RWPE1 (cell line): Measurements from ENCODE around the gene GSK3B.
A peak's percentile ranks its signal among the peaks of the same experiment; 100 is the strongest.

Experiments
- CTCF ChIA-PET: fragments of 350-600 bp; sonication (Branson Sonifier 250); formaldehyde crosslinking; extraction: SDS; loops from one replicate; lab custom pipeline; 2021; lab: Yijun Ruan, JAX
- POLR2A ChIA-PET: fragments of 400-600 bp; formaldehyde crosslinking; extraction: SDS; loops from one replicate; lab custom pipeline; 2020; ENCODE audit warnings: antibody characterized with exemption; ENCODE audit not compliant: low non-redundant PET; lab: Yijun Ruan, JAX
- DNase-seq: peaks from one replicate; pipeline ENCODE4 v3.0.0; 2012; ENCODE audit warnings: low spot score
- H3K27ac ChIP-seq: fragments of 450-650 bp; 2 replicates; pipeline ENCODE4 v1.5.1; 2017
- TF ChIP-seq, protein P1 (sequence below): fragments of 450-650 bp; conservative IDR thresholded peaks from 2 replicates; pipeline ENCODE4 v1.5.1; 2017; ENCODE audit warnings: low read depth, mild to moderate bottlenecking

GSK3B gene

DNA sequence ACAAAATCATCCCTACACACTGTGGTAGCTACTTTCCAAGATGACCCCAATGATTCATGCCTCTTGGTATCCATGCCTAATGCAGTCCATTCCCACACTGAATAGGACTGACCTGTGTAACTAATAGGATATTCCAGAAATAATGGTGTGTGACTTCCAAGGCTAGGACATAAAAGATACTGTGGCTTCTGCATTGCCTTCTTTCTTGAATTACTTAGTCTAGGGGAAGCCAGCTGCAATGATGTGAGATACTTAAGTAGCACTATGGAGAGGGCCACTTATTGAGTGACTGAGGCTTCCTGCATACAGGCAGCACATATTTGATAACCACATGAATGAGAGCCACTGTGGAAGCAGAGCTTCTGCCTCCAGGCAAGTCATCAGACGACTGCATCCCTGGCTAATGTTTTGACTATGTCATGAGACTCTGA is 262.3 kb downstream of the GSK3B start:
- TF ChIP-seq, protein P1, sequence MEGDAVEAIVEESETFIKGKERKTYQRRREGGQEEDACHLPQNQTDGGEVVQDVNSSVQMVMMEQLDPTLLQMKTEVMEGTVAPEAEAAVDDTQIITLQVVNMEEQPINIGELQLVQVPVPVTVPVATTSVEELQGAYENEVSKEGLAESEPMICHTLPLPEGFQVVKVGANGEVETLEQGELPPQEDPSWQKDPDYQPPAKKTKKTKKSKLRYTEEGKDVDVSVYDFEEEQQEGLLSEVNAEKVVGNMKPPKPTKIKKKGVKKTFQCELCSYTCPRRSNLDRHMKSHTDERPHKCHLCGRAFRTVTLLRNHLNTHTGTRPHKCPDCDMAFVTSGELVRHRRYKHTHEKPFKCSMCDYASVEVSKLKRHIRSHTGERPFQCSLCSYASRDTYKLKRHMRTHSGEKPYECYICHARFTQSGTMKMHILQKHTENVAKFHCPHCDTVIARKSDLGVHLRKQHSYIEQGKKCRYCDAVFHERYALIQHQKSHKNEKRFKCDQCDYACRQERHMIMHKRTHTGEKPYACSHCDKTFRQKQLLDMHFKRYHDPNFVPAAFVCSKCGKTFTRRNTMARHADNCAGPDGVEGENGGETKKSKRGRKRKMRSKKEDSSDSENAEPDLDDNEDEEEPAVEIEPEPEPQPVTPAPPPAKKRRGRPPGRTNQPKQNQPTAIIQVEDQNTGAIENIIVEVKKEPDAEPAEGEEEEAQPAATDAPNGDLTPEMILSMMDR = no peak
- ChIA-PET CTCF (interaction anchor here (0.6 kb wide), 2 partner anchors 198 to 279 kb away, joined by 3 to 4 read pairs; no protein-coding TSS in a partner anchor), POLR2A (no interaction called here)
- no peak for DNase-seq
- H3K27ac ChIP-seq = no peak overlapping the region

DNA sequence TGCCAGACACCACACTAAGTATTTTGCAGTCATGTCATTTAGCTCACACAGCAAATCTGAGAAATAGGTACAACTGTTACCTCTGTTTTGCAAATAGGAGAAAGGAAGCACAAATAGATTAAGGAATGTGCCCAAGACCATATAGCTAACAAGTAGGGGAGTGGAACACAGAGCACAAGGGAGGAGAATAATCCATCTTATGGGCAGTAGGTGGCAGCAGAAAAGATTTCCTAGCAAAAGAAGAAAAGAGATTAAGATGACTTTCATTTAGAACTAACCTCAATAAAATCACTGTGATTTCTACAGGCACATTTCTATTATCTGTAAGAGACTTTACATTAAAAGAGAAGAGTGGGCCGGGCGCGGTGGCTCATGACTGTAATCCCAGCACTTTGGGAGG is 263.2 kb downstream of the GSK3B start:
- CTCF ChIA-PET = interaction anchor here (0.7 kb wide), 1 partner anchor 362 kb away, joined by 3 read pairs; no protein-coding TSS in a partner anchor
- POLR2A ChIA-PET = no interaction called here

DNA sequence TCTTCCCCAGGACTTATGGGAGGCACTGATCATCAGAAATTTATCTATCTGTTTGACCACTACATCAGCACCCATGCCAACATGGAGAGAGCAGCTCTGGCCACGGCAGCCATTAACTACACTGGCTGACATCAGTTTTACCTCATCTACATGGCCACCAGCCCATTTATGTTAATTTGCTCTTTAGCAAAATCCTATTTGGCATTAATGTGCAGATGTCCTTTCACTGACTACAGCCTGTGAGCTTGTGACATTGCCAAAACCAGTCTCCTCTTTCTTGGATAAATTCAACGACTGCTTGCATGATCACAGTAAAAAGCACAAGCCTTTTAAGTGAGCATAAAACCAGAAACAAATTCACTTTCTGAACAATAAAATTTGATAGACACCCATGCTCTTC is 264.8 kb downstream of the GSK3B start:
- TF ChIP-seq, protein P1 = no peak
- CTCF ChIA-PET = interaction anchor here (0.6 kb wide), 2 partner anchors 316 to 1352 kb away, joined by 3 to 4 read pairs; no protein-coding TSS in a partner anchor
- no peak for DNase-seq
- no peak overlapping the region for H3K27ac ChIP-seq
- POLR2A ChIA-PET = no interaction called here

More for the DNA sequence above, 263.2 kb downstream of the GSK3B start:
- TF ChIP-seq, protein P1 = no peak
- DNase-seq = no peak
- H3K27ac ChIP-seq = no peak overlapping the region

DNA sequence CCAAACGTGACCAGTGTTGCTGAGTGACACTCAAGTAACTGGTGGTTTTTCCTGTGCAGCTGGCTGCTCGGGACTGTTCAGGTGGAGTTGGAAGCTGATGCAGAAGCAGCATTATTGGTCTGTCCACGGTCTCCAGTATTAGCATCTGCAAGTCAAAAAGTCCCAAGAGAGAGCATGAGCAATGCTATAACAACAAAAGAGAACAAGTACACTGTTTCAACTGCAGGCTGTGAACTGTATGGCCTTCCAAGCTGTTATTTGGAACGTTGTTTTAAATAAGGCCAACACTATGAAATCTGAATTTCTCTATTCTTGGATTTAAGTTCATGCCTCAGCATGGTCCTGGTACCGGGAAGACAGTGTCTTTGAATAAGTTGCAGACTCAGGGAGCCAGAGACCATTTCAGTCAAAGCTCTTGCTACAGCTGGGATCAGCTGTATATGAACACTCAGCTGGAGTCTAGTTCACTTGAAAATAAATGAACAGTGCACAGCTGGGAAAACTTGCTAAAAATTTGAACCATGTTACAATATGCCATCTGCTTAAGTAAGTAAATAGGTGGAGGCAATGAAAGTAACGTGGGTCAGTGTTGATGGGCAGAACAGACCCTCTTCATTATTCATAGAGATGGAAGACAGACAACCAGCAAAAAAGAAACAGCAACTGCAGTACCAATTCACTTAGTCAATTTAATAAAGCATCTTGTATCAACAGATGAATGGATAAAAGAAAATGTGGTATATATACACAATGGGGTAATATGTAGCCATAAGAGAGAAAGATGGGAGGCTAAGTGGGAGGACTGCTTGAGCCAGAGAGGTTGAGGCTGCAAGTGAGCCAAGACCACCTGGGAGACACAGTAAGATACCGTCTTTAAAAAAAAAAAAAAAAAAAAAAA is 267.3 kb downstream of the GSK3B start:
- ChIA-PET POLR2A (no interaction called here), CTCF (no interaction called here)
- no peak for DNase-seq
- no peak overlapping the region for H3K27ac ChIP-seq
- TF ChIP-seq, protein P1 = no peak

DNA sequence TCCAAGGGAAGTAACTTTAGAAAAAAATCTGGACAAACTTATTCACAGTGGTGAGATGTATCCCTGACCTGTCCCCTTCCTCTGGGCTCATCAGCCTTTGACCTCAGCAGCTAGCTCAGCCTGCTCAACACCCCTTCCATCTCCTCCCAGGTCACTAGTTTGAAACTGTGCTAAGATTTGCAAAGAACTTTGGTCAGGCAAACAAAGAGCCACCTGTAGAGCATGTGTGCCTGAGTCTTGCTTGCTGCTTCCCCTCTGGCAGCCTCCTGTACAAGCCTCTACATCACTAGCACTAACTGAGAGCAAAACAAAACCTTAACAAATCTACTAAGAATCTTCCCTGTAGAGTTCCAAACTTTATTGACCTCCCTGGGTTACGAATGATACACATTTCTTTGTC is 268.4 kb downstream of the GSK3B start:
- DNase-seq = no peak
- ChIA-PET CTCF (no interaction called here), POLR2A (interaction anchor here (0.6 kb wide), 1 partner anchor 521 kb away, joined by 3 read pairs; no protein-coding TSS in a partner anchor)
- TF ChIP-seq, protein P1 = no peak
- no peak overlapping the region for H3K27ac ChIP-seq

DNA sequence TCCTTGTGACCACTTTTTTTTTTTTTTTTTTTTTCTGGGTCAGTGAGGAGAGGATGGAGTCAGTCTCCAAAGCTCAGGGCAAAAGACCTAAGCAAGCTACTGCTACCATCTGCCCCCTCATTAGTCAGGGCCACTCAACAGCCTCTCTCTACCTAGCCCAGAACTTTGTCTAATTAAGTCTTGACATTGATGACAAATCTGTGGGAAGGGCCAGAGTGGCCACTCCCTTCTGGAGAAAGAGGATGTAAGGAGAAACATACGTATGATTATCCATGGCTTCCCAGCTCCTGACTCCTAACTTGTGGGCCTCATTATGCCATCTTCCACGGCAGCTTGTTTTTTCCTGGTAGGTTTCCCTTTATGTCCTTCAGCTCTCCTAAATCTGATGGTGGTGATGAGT is 274.4 kb downstream of the GSK3B start:
- CTCF ChIA-PET = interaction anchor here (0.7 to 0.9 kb wide), 2 partner anchors 9 to 739 kb away, joined by 3 read pairs; no protein-coding TSS in a partner anchor
- POLR2A ChIA-PET = no interaction called here
- DNase-seq = peak; percentile 13
- TF ChIP-seq, protein P1 = no peak
- no peak overlapping the region for H3K27ac ChIP-seq
